Gastroesophageal sphincter (tissue), 3 donors: ENCODE results near the gene CNKSR2.

ENCODE experiments used
- POLR2AphosphoS5 ChIP-seq: sonication (generic); formaldehyde crosslinking; IDR thresholded peaks from one replicate; pipeline ENCODE4 v1.6.1; 2017; ENCODE audit warnings: antibody characterized with exemption
- TF ChIP-seq, protein P1 (sequence below), 4 experiments: fragments of 200-600 bp in 2 of 4; fragments of 450-650 bp in 2 of 4; sonication (generic) in 1 of 4; IDR thresholded peaks; one replicate each; pipeline ENCODE4 v1.5.1; 2017 to 2019; ENCODE audit warnings: antibody characterized with exemption in 4 of 4, mild to moderate bottlenecking in 2 of 4, moderate library complexity in 2 of 4

DNA sequence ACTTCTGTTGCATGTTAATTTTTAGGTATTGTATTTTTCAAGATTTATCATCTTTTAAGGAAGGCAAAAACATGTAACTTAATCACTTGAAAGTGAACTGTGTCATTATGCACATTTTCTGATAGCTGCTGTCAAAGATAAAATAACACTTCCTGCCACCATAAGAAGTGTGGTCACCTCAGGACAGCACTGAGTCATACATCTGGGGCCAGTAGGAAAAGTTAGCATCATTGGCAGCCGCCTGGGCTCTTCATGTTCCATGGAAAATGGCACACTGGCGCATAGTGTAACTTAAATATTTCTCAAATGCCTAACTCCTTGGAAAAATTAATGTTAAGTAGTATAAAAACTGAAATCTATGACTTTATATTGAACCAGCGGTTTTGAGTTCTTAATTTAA, 24.2 kb downstream of the CNKSR2 start:
- TF ChIP-seq, protein P1, sequence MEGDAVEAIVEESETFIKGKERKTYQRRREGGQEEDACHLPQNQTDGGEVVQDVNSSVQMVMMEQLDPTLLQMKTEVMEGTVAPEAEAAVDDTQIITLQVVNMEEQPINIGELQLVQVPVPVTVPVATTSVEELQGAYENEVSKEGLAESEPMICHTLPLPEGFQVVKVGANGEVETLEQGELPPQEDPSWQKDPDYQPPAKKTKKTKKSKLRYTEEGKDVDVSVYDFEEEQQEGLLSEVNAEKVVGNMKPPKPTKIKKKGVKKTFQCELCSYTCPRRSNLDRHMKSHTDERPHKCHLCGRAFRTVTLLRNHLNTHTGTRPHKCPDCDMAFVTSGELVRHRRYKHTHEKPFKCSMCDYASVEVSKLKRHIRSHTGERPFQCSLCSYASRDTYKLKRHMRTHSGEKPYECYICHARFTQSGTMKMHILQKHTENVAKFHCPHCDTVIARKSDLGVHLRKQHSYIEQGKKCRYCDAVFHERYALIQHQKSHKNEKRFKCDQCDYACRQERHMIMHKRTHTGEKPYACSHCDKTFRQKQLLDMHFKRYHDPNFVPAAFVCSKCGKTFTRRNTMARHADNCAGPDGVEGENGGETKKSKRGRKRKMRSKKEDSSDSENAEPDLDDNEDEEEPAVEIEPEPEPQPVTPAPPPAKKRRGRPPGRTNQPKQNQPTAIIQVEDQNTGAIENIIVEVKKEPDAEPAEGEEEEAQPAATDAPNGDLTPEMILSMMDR (IDR thresholded peaks at IDR 0.05): no peak
- no peak for TF ChIP-seq POLR2AphosphoS5
